Measurements from ENCODE around the gene TNNC2. TPM values are rescaled to one million over a fixed set of nuclear protein-coding genes. Genes with fewer than 3 reads are reported as not detected.
A peak's percentile ranks its signal among the peaks of the same experiment; 100 is the strongest.

Gene TNNC2
- total and polyA plus RNA-seq, 2 of the 13 experiments (the other 11 are each of a cell fraction or from before 2014, with no cell fraction given) = 1.8 to 4.7 TPM

- no peak for TF ChIP-seq ZZZ3 (CRISPR knock-in tag; IDR thresholded peaks at IDR 0.05; ENCODE audit: borderline replicate concordance)
- TF ChIP-seq SMARCE1 (IDR thresholded peaks at IDR 0.05; ENCODE audit: borderline replicate concordance) = no peak
- TF ChIP-seq ZNF282 (IDR thresholded peaks at IDR 0.05; ENCODE audit: partially characterized antibody) = no peak
- TF ChIP-seq ZNF740 (CRISPR knock-in tag; IDR thresholded peaks at IDR 0.05) = no peak
- no peak for TF ChIP-seq AHDC1 (CRISPR knock-in tag; IDR thresholded peaks at IDR 0.05; ENCODE audit: borderline replicate concordance)
- TF ChIP-seq HMGXB3 (CRISPR knock-in tag; IDR thresholded peaks at IDR 0.05; ENCODE audit: borderline replicate concordance) = no peak
- no peak for TF ChIP-seq U2AF2 (IDR thresholded peaks at IDR 0.05; ENCODE audit: low read depth, low read length)
- TF ChIP-seq HOXA3 (CRISPR knock-in tag; IDR thresholded peaks at IDR 0.05) = no peak
- no peak for TF ChIP-seq SPEN (CRISPR knock-in tag; IDR thresholded peaks at IDR 0.05; ENCODE audit: low read depth)
- no peak for TF ChIP-seq GLMP (CRISPR knock-in tag; IDR thresholded peaks at IDR 0.05; ENCODE audit: borderline replicate concordance)
- 0 out of 2 replicates have a peak, but pooled peaks have one; percentile 47 for TF ChIP-seq MXD4 (CRISPR knock-in tag; IDR thresholded peaks at IDR 0.05)
- no peak for TF ChIP-seq ZNF512 (CRISPR knock-in tag; IDR thresholded peaks at IDR 0.05)
- TF ChIP-seq HNRNPH1 (optimal IDR thresholded peaks at IDR 0.05; ENCODE audit: low read depth, low read length) = no peak
- TF ChIP-seq ZNF331 (CRISPR knock-in tag; IDR thresholded peaks at IDR 0.05) = no peak
- no peak for TF ChIP-seq FOXK2 (IDR thresholded peaks at IDR 0.05)
- no peak for TF ChIP-seq ZNF598 (CRISPR knock-in tag; IDR thresholded peaks at IDR 0.05; ENCODE audit: borderline replicate concordance)
- TF ChIP-seq ELF1 (CRISPR knock-in tag; IDR thresholded peaks at IDR 0.05) = no peak
These were observed 612 bp downstream of the TNNC2 start (continued) for GRCh38 chr20:45826381-45827019.
